ENCODE measurements around the gene SPTBN4.

SPTBN4 gene

GRCh38 chr19:40620161-40620485, 153.3 kb downstream of the SPTBN4 start:
- peaks cover 21% of the 10 kb centered on the region for H3K4me1 ChIP-seq (ENCODE audit: control insufficient read depth, insufficient read depth, low read length)
- peaks cover 18% of the 10 kb centered on the region in 2 experiments; a peak in 2 of 3 replicates for H3K36me3 ChIP-seq (ENCODE audit: control insufficient read depth in 2 of 2, insufficient read depth in 1 of 2, low read length in 2 of 2)
- H3K4me3 ChIP-seq (ENCODE audit: low read depth, low read length), result no peak overlapping the region
- ChIA-PET CTCF (interaction anchor here (0.6 to 11.0 kb wide), 10 partner anchors 13 to 1023 kb away, joined by 3 to 236 read pairs (median 5); partner anchors contain the start of genes LTBP4 and SERTAD1), POLR2A (interaction anchor here (0.7 to 5.2 kb wide), 2 partner anchors 11 to 1261 kb away, joined by 4 to 61 read pairs; no protein-coding TSS in a partner anchor)
- H3K27ac ChIP-seq (ENCODE audit: extremely low read depth, low read depth, low read length), result no peak overlapping the region
- H3K9me3 ChIP-seq (ENCODE audit: control insufficient read depth, insufficient read depth, low read depth, low read length), result no peaks in the 10 kb centered on the region
- TF ChIP-seq ZNF211 (tag by site-specific recombination; IDR thresholded peaks at IDR 0.05; ENCODE audit: low read depth) (no peak), ZNF362 (tag by site-specific recombination; IDR thresholded peaks at IDR 0.05) (peak; percentile 96)

- no peak overlapping the region for H3K4me3 ChIP-seq (ENCODE audit: low read depth, low read length)
- peaks cover 16% of the 10 kb centered on the region for H3K4me1 ChIP-seq (ENCODE audit: control insufficient read depth, insufficient read depth, low read length)
- TF ChIP-seq ZNF146 (tag by site-specific recombination; IDR thresholded peaks at IDR 0.05) (peak; percentile 100), ZNF133 (tag by site-specific recombination; IDR thresholded peaks at IDR 0.05) (no peak), ZNF600 (tag by site-specific recombination; IDR thresholded peaks at IDR 0.05) (no peak), ZNF626 (tag by site-specific recombination; IDR thresholded peaks at IDR 0.05) (no peak), OSR2 (tag by site-specific recombination; IDR thresholded peaks at IDR 0.05) (no peak), ZNF140 (tag by site-specific recombination; IDR thresholded peaks at IDR 0.05) (no peak), ZNF692 (tag by site-specific recombination; IDR thresholded peaks at IDR 0.05) (no peak)
- POLR2A ChIA-PET, result interaction anchor here (0.6 to 5.2 kb wide), 6 partner anchors 12 to 1181 kb away, joined by 3 to 61 read pairs (median 7); partner anchors contain the start of gene B9D2
- CTCF ChIA-PET, result interaction anchor here (0.6 to 11.0 kb wide), 7 partner anchors 13 to 92 kb away, joined by 3 to 236 read pairs (median 6); partner anchors contain the start of gene LTBP4
- peaks cover 18 to 24% of the 10 kb centered on the region in 2 experiments; a peak in 2 of 3 replicates for H3K36me3 ChIP-seq (ENCODE audit: control insufficient read depth in 2 of 2, insufficient read depth in 1 of 2, low read length in 2 of 2)
- no peak overlapping the region for H3K27ac ChIP-seq (ENCODE audit: extremely low read depth, low read depth, low read length)
- H3K9me3 ChIP-seq (ENCODE audit: control insufficient read depth, insufficient read depth, low read depth, low read length), result no peaks in the 10 kb centered on the region
Measured at GRCh38 chr19:40621283-40621682, 154.5 kb downstream of the SPTBN4 start.

- ChIA-PET POLR2A (interaction anchor here (0.6 to 5.2 kb wide), 3 partner anchors 13 to 1182 kb away, joined by 7 to 61 read pairs (median 60); no protein-coding TSS in a partner anchor), CTCF (interaction anchor here (0.6 to 11.0 kb wide), 7 partner anchors 12 to 98 kb away, joined by 3 to 236 read pairs (median 6); partner anchors contain the start of gene LTBP4)
- peaks cover 18 to 24% of the 10 kb centered on the region in 2 experiments; a peak in 2 of 3 replicates for H3K36me3 ChIP-seq (ENCODE audit: control insufficient read depth in 2 of 2, insufficient read depth in 1 of 2, low read length in 2 of 2)
- peaks cover 16% of the 10 kb centered on the region for H3K4me1 ChIP-seq (ENCODE audit: control insufficient read depth, insufficient read depth, low read length)
- no peak overlapping the region for H3K27ac ChIP-seq (ENCODE audit: extremely low read depth, low read depth, low read length)
- H3K9me3 ChIP-seq (ENCODE audit: control insufficient read depth, insufficient read depth, low read depth, low read length), result no peaks in the 10 kb centered on the region
- H3K4me3 ChIP-seq (ENCODE audit: low read depth, low read length), result no peak overlapping the region
- TF ChIP-seq ZNF16 (tag by site-specific recombination; IDR thresholded peaks at IDR 0.05; ENCODE audit: low read depth) (no peak), HOXA7 (CRISPR knock-in tag; IDR thresholded peaks at IDR 0.05; ENCODE audit: borderline replicate concordance) (no peak), ZNF558 (tag by site-specific recombination; IDR thresholded peaks at IDR 0.05) (no peak), HIC1 (tag by site-specific recombination; IDR thresholded peaks at IDR 0.05) (peak; percentile 99), EGR2 (tag by site-specific recombination; IDR thresholded peaks at IDR 0.05; ENCODE audit: low read depth) (peak; percentile 87), ZFP69B (tag by site-specific recombination; IDR thresholded peaks at IDR 0.05) (no peak), IKZF3 (tag by site-specific recombination; IDR thresholded peaks at IDR 0.05) (no peak), ATF2 (tag by site-specific recombination; IDR thresholded peaks at IDR 0.05; ENCODE audit: low read depth) (no peak), PRDM1 (tag by site-specific recombination; IDR thresholded peaks at IDR 0.05) (no peak), ZNF239 (tag by site-specific recombination; IDR thresholded peaks at IDR 0.05) (no peak), KLF17 (tag by site-specific recombination; IDR thresholded peaks at IDR 0.05) (no peak), ZFP3 (tag by site-specific recombination; IDR thresholded peaks at IDR 0.05; ENCODE audit: low read depth) (no peak), SETDB1 (IDR thresholded peaks at IDR 0.05; ENCODE audit: insufficient read length, low read length) (no peak), ZBTB8A (tag by site-specific recombination; IDR thresholded peaks at IDR 0.05) (0 out of 2 replicates have a peak, but pooled peaks have one; percentile 48)
Measured at GRCh38 chr19:40621966-40622772, 155.4 kb downstream of the SPTBN4 start.

All from HEK293 (cell line).